GM21786 (cell line): ENCODE data around the gene GRK4.
A peak's percentile ranks its signal among the peaks of the same experiment; 100 is the strongest.
"Not testable (repeated sequence)": the region's sequence is repeated elsewhere in the genome, so short reads cannot be mapped to it uniquely, and the experiment has no call there.

Source experiments
- ATAC-seq: cut with Tn5 transposase; IDR thresholded peaks from one replicate; pipeline ENCODE4 v1.9.1; 2021; ENCODE audit not compliant: unreplicated experiment

Gene GRK4

DNA sequence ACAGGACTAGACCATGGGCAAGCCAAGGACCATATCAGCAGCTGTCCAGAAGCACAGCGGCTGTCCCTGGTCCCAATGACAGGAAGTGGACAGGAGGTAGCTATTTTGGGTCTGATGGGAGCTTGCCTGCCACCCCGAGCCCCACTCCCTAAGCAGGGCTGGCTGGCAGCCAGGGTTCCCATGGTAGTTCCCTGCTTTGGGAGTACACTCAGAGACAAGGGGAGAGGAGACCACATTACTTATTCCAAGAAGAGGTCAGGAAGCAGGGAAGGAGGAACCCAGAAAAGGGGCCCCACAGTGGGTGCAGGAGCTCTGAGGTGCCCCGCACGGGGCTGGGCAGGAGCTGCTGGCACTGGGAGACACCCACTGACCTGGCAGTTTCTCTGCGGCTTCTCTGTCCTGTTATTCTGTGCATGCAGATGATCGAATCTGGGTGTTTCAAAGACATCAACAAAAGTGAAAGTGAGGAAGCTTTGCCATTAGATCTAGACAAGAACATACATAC, 74.6 kb downstream of the GRK4 start:
- ATAC-seq: no peak

DNA sequence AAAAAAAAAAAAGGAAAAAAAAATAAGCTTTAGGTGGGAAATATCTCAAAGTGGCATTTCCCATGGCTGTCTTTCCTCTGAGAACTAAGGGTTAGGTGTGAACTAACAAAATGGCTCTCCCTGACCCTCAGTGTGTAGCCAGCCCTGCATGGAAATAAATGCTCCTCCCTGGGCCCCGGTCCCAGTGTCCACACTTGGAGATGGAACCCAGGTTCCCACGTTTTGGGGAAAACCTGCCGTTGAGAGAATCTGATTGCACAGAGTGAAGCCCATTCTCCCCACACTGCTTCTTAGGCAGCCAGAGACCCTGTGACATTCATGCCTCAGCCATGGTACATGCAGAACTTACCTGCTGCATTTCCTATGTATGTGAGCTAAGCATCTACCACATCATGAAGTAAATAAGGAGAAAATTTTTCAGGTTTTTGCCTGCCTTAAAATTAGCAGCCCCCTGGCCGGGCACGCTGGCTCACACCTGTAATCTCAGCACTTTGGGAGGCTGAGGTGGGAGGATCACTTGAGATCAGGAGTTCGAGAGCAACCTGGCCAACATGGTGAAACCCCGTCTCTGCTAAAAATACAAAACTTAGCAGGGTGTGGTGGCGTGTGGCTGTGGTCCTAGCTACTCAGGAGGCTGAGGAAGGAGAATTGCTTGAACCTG, 76.5 kb downstream of the GRK4 start:
- ATAC-seq: no peak

DNA sequence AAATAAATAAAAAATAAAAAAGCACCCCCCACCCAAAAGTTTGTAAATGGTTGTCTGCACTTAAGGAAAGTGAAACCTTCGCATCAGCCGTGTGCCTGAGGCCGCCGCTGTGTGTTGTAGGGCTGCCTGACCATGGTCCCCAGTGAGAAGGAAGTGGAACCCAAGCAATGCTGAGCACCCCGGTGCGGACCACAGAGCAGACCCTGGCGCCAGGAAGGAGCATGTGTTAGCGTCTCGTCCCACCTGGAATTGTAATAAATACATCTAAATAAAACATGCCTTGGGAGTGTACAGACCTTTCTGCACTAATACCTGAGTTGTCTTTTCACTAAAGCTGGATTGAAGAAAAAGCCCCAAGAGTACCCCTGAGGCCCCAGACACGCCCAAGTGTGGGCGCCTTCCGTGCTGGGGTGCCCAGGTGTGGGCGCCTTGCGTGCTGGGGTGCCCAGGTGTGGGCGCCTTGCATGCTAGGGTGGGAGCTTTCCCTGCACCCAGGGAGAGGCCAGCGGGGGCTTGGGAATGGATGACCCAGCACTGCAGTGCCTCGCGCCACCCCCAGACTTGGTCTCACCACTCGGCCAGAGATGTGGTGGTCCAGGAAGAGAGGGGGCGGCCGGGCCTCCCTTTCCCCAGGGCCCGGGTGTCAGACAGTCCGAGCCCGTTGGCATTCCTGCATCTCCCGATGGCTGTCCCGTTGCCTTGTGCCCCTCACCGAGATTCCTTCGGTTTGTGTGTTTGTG, 77.3 kb downstream of the GRK4 start:
- peak; percentile 39 for ATAC-seq

DNA sequence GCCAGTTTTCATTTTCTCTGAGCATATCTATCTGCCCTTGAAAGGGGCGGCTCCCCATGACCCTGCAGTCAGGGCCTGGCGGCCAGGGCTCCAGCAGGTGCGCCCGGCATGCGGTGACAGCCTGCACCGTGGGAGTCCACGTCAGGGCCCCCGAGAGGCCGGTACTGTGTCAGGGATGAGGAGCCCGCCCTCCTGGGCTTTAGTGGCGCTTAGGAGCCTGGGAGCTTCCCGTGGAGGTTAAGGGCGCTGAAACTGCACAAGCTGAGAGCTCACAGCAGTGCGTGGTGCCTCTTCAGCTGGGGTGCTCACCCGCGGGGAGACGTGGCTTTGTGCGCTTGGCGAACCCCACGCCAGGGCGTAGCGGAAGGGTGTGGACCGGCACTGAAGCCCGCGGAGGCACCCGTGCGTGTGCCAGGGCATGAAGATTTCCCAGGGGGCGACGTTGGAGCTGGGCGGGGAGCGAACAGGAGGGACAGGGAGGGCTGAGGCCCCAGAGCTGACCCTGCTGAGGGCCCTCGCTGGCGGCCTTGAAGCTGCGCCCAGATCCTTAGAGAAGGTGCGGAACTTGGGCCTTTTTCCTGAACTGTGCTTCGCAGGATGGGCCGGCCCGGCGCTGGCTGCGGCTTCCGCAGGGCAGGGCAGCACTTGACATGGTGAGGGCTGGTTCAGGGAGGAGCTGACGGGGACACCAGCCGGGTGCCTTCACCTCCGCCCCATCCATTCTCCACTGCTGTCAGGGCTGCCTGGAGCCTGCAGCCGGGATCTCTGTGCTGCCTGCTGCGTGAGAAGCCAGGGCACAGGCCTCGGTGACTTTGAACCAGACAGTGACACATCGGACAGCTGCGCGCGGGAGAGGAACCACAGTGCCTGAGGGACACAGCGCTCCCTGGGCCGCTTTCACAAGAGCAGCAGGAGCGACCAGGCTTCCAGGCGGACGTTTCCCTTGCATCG, 78.1 kb downstream of the GRK4 start:
- ATAC-seq: peak; percentile 29

DNA sequence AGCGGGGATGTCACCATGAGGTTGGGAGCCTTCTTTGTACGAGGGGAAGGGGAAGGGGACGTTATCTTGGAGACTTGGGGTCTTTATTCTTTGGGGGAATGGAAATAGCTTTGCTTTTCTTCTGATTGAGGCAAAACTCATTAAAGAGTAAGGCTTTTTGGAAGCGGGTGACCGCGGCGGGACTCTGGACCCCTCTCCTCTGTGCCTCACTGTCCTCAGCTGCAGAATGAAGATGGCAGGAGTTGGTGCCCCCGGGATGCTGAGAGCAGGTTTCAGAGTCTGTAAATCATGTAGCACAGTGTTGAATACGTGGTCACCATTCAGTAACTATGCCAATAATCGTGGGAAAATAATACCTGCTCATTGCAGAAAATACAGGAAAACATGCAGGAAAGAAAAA, 78.9 kb downstream of the GRK4 start:
- no peak for ATAC-seq

DNA sequence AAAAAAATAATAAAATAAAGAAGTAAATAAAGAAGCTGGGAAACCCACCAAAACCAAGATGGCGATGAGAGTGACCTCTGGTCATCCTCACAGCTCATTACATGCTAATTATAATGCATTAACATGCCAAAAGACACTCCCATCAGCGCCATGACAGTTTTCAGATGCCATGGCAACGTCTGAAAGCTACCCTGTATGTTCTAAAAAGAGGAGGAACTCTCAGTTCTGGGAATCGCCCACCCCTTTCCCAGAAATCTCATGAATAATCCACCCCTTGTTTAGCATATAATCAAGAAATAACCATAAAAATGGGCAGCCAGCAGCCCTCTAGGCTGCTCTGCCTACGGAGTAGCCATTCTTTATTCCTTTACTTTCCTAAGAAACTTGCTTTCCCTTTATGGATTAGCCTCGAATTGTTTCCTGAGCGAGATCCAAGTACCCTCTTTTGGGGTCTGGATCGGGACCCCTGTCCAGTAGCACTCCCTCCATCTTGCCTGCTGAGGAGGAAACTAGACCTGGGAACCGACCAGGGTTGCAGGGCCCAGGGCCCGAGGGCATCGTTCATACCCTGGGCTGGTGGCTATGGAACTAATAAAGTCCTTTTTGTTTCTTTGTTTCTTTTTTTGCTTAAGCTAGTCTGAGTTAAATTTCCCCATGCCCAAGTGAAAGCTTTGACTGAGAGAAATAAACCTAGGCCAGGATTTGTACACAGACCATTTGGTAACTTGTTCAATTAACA, 80.1 kb downstream of the GRK4 start:
- ATAC-seq: no peak

DNA sequence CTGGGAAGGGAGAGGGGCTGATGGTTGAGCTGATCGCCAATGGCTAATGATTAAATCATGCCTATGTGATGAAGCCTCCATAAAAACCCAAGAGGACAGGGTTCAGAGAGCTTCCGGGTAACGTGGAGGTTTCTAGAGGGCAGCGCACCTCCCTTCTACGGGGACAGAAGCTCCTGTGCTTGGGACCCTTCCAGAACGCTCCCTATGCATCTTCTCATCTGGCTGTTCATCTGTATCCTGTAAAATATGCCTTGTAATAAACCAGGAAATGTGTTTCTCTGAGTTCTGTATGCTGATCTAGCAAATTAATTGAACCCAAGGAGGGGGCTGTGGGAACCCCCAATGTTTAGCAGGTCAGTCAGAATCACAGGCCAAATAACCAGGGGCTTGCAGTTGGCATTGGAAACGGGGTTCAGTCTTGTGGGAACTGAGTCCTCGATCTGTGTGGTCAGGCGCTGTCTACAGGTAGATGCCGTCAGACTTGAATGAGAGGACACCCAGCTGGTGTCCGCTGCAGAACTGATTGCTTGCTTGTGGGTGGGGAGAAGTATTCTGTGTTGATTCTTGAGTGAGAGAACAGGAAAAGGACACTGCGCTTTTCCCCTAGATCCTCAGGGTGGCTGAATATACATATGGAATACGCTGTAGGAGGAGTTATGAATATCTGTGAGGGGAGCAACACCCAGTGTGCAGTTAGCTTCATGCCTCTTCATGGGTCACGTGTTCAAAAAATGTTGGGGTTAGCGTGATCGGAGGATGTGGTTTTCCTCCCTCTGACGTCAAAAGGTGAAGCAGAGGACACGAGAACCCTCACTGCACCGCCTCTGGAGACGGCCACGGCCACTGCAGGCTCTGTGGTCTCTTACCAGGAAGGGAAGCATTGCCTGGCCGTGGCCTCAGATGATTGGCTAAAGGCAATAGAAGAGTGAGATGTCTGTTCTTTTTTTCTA, 81.8 kb downstream of the GRK4 start:
- ATAC-seq: no peak

DNA sequence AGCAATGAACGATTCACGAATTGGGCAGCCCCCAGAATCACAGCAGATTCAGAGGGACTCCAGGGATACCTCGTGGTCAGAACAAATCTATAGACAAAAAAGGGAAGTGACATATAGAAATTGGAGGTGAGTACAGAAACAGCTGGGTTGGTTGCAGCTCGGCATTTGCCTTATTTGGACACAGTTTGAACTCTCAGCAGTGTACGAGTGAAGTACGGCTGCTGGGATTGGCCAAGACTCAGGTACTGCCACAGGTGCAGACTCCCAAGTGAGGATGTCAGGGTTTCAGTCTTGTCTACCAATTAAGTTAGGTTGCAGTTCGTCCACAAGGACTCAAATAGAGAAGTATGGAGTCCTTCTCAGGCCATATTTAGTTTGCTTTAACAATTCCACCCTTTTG, 82.8 kb downstream of the GRK4 start:
- no peak for ATAC-seq

DNA sequence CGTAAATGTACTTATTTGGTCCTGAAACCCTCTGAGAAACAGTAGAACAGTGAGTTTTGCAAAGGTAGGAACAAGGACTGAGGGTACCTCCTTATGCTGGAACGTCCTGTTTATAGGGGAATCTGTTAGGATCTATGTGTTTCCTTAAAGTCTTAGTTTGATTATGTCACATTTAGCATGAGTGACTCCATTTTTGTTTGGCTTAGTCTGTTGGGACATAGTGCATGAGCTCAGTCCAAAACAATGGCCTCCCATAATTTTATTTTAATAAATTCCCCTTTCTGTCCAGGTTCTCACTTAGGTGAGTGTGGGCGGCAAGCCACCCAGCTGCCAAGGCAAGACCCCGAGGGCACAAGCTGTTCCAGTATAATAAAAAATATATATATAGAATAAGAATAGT, 83.3 kb downstream of the GRK4 start:
- ATAC-seq: no peak

DNA sequence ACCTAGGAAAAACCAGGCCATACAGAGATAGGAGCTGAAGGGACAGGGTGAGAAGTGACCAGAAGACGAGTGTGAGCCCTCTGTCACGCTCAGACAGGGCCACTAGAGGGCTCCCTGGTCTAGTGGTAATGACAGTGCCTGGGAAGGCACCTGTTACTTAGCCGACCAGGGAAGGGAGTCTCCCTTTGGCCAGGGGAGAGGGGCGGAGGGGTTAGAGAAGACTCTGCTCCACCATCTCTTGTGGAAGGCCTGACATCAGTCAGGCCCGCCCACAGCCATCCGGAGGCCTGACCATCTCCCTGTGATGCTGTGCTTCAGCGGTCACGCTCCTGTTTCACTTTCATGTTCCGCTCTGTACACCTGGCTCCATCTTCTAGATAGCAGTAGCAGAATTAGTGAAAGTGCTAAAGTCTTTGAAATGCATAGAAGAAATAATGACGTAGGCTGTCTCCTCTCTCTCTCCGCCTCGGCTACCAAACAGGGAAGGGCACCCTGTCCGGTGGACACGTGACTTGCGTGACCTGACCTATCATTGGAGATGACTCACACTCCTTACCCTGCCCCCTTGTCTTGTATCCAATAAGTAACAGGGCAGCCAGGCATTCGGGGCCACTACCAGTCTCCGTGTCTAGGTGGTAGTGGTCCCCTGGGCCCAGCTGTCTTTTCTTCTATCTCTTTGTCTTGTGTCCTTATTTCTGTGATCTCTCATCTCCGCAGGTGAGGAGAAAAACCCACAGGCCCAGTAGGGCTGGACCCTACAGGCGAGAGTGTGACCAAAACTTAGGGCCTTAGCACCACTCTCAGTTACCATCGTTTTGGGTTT, 84.3 kb downstream of the GRK4 start:
- peak; percentile 91 for ATAC-seq

DNA sequence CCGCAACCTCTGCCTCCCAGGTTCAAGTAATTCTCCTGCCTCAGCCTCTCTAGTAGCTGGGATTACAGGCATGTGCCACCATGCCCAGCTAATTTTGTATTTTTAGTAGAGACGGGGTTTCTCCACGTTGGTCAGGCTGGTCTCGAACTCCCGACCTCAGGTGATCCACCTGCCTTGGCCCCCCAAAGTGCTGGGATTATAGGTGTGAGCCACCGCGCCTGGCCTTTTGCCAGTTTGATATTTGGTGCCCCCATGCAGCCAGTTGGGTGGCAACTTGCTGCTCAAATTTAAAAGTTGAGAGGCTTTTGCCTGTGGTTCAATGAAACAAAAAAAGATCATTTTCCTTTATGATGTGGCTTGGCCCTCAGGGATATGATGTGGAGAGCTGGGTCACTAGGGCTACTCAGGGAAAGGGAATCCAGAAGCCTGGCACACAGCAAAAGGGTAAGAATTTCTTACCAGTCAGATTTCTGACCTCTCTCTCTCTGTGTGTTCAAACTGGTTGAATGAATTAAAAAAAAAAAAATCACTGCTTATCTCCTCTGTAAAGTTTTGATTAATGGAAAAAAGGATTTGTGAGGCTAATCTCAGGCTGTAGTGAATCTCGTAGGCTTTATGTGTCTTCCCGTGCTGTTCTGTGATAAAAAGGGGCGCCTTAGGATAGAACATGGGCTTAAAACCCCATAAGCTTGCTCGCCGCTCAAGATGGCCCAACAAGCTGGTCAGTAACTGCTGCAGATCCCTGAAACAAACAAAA, 87.9 kb downstream of the GRK4 start:
- ATAC-seq: not testable (repeated sequence)

DNA sequence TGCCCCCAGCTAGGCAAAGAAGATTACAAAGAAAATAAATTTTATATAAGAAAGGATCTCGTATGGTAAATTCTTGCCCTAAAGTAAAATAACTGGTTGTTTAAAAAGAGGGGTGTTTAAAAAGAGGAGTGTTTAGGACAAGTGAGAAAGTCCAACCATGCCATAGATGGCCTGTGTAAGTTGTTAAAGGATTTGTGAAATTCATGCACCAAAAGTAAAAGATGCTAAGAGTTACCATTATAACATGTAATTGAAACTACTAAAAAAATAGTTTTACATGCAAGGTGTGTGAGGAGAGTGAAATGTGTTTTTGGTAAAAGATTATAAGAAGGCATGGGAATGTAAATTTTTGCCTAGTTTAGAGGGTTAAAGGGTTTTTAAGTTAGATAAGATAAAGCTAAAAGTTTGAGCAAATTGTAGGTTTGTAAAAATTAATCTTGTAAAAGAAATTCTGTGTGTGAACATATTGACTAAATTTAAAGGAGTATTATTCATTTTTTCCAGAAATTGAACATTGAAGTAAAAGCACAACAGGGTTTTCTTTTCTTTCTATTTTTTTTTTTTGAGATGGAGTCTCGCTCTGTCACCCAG, 90.9 kb downstream of the GRK4 start:
- no peak for ATAC-seq

DNA sequence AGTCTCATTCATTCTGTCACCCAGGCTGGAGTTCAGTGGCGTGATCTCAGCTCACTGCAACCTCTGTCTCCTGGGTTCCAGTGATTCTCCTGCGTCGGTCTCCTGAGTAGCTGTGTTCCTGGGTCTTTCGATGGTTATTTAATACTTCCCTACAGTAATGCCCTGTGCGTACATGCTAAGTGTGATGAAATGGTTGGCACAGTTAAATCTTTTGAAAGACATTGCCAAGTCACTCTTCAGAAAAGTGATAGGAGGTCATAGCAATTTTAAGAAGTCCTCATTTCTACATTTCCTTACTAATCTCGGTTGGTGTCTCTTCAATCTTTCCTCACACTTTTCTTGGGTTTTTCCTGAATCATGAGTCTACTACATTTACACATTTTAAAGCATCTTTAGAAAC, 96.6 kb downstream of the GRK4 start:
- no peak for ATAC-seq

DNA sequence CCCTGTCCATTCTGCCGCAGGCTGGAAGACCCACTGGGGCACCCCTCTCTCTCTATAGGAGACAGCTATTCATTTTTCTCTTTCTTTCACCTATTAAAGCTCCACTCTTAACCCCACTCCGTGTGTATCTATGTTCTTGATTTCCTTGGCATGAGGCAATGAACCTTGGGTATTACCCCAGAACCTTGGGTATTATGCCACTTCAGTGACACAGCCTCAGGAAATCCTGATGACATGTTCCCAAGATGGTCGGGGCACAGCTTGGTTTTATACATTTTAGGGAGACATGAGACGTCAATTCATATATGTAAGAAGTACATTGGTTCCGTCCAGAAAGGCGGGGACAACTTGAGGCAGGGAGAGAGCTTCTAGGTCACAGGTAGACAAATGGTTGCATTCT, 97.6 kb downstream of the GRK4 start:
- no peak for ATAC-seq

DNA sequence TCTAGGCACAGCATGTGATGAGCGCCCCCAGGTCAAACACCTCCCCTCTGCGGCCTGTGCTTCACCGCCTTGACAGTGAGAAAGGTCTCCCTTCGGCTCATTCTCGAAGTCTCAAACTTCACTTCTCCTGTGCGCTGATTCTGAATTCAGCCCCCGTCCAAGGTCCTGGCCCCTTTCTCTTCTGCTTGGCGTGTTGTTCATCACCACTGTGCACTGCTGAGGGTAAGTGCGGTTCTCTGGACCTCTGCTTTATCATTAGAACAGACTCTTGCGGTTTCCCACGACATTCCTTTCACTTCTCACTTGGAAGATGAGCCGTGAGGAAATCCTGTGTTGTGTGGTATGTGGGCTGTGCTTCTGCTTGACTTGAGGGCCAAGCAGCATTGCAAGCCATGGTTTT, 99.1 kb downstream of the GRK4 start:
- ATAC-seq: no peak

DNA sequence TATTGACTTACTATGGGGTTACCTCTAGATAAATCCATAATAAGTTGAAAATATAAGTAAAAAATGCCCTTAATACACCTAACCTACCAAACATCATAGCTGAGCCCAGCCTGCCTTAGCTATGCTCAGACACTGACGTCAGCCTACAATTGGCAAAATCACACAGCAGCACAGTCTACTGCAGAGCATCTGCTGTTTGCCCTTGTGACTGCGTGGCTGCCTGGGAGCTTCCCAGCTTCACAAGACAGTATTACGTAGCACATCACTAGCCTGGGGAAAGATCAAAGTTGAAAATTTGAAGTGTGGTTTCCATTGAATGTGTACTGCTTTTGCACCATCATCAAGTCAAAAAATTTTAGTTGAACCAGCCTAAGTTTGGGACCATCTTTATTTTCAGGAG, 102.2 kb downstream of the GRK4 start:
- no peak for ATAC-seq

DNA sequence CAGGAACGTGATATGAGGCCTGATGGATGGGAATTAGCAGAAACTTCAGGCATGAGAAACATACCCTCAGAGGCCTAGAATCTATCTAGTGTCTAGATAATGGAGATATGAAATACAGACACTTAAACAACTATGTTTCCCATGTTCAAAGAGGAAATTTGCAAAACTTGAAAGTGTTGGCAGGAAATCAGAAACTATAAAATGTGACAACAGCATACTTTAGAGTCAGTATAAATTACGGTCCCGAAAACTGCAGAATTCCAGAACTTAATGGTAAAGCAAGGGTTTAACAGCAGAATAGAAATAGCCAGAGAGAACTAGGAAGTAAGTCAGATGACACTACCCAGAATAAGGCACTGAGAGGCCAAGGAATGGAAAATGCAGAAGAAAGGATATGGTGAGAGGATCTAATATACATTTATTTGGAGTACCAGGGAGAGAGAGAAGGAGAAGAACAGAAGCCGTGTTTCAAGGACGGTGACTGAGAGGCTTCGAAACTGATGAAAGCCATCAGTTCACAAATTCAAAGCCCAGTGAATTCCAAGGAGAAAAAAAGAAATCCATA, 103.5 kb downstream of the GRK4 start:
- ATAC-seq: no peak
